Stimulated activated CD4-positive, alpha-beta T cell treated with anti-CD3 and anti-CD28 coated beads, Interleukin-4, amount 100 ng/mL, for 1 hour (primary cell): Measurements from ENCODE around the gene JPT2.

Experiments
- DNase-seq: peaks from one replicate; pipeline ENCODE4 v3.0.0-alpha.2; 2020

The JPT2 gene

DNA sequence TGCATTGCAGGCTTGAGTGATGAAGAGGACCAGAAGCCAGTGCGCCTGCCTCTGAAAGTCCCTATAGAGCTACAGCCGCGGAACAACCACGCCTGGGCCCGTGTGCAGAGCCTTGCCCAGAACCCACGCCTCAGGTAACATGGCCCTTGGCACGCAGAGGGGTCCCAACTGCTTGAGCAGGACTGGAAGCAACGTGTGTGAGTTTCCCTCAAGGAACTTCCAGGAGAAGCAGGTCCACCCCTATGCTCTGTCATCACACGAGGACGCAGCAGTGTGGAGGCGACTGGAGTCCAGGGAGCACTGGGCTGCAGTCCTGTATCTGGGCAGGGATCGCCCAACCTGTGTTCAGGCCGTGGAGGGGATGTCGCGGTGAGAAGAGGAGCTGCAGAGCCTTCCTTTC lies 25.1 kb upstream of the JPT2 start:
- DNase-seq = no peak

DNA sequence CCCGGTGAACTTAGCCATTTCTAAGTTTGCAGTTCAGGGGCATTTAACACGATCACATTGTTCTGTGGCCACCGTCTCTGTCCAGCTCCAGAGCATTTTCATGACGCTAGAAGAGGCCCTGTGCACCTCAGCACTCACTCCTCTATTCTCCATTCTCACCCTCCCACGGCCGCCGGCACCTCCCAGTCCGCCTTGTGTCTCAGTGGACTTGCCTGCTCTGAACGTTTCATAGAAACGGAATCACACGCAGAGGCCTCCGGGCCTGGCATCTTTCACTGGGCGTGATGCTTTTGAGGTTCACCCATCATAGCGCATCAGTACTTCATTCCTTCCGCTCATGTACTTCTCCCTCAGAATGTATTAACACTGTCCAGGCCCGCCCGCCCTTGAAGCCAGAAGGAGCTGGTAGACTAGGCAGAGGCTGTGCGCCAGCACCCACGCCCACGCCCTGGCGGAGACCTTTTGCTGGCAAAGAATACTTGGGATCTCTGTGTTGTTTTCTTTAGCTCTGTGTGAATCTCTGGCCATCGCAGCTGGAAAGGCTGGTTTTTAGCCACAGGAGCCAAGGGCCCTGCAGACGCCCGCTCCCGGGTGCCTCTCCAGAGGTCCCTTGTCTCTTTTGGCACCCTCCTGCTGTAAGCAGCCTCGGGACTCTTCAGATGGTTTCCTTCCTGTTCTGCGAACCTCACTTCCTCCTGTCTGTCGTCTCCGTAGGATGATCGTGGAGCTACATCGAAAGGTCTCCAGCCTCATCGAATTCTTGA lies 23.4 kb upstream of the JPT2 start:
- DNase-seq = no peak

DNA sequence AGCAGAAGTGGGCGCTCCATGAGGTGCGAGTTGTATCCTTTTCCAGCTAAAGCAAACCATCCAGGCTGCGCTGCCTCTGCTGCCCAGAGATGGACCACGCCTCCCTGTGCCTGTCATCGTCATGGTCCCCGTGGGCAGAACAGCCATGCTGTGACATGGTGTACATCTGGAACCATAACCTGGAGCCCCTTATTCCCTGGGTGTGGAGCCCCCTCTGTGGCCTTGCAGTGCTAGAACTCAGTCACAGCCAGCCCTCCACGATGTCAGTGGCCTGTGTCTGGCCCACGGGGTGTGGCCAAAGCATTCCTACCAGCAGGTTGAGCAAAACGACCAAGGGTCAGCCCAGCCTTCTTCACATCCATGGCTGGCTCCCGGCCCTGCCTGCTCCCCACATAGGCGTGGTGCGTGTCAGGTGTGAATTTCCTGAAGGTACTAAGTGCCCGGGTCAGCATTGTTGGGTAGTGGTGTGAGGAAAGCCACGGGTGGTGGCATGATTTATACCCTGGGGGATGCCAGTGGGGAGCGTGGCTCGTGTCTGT lies 22.7 kb upstream of the JPT2 start:
- no peak for DNase-seq

DNA sequence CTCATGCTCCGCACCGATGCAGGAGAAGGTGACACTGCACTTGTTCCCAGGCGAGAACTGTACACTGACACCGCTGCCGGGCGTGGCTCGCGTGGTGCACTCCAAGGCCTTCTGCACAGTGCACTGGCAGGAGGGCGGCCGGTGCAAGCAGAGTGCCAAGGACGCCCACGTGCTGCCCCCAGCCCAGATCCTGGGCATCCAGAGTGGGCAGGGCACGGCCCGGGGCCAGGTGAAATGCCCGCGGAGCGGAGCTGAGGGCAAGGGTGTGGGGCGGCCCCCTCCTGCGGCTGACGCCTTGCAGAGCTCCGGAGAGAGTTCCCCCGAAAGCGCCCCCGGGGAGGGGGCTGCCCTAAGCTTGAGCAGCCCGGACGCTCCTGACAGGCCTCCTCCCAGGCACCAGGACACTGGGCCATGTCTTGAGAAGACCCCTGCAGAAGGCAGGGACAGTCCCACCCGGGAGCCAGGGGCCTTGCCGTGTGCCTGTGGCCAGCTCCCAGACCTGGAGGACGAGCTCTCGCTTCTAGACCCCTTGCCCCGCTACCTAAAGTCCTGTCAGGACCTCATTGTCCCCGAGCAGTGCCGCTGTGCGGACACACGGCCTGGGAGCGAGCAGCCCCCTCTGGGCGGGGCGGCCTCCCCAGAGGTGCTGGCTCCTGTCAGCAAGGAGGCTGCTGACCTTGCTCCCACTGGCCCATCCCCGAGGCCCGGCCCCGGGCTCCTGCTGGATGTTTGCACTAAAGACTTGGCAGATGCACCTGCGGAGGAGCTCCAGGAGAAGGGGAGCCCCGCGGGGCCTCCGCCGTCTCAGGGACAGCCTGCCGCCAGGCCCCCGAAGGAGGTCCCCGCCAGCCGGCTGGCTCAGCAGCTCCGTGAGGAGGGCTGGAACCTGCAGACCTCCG lies 21.9 kb upstream of the JPT2 start:
- DNase-seq = no peak

DNA sequence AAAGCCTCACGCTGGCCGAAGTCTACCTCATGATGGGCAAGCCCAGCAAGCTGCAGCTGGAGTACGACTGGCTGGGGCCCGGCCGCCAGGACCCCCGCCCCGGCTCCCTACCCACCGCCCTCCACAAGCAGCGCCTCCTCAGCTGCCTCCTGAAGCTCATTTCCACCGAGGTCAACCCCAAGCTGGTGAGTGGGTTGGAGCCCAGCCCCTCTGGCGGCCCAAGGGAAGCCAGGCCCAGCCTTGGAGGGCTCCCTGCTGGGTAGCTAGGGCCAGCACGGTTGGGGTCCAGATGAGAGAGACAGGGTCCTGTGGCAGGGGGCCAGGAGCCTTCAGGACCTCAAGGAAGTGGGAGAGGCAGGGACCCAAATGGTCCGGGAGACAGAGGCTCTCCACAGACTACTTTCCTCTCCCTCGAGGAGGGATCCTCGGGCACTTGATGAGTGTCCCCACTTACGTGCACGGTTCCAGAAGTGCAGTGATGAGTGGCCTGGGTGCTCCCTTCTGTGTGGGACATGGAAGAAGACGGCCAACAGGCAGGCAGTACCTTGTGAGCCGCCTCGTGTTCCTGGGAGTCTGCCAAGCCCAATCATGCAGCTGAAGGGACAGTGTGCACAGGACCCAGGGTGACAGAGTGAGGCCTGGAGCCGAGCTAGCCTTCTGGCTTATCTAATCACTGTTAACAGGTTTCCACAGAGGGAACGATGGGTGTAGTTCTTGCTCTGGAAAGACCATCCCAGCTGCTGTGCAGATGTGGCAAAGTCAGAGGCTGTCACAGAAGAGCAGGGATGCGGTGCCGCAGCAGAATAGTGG lies 21.1 kb upstream of the JPT2 start:
- DNase-seq = no peak

DNA sequence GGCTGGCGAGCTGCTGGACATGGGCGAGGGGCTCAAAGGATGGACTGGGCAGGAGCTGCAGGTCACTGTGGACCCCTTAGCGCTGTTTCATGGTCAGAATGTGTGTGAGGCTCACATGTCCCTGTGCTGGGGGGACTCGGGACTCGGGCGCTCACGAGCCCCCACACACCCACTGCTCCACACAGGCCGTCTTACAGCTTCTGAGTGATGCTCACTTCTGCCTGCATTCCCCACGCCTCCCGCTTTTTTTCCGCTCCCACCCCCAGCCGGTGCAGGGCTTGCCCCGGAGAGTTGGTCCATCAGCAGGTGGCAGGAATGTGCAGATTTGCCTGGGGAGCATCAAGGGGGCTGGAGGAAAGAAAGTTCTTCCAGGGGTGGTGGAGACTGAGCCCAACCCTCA lies 20.2 kb upstream of the JPT2 start:
- DNase-seq = no peak

DNA sequence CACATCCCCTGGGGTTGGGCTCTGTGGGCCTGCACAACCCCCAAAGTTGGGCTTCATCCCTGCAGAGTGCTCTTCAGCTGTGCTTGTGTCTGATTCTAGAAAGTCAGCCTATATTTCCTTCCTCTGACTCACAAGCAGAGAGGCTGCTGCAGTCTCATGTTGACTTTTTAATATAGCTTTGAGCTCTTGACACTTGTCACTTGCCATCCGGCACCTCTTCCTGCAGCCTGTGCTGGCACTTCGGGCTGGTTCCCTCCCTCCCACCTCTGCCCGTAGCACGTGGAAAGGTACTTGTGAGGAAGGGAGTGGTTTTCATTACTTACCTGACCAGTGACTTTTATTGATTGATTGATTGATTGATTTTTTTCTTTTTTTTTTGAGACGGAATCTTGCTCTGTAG lies 19.0 kb upstream of the JPT2 start:
- DNase-seq = no peak

DNA sequence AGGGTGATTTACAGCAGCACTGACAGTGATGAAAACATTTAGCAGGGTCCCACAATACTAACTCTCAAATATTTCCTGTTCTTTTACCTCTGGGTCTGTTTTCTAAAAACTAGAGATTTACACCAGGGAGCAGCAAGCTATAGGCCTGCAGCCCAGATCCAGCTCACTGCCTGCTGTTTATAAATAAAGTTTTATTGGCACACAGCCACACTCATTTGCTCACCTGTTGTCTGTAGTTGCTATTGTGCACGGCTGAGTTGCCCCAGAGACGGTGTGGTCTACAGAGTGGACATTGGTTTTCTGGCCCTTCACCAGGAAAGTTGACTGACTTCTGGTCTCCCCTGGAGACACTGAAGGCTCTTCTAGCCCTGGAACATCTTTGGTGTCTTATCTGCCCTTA lies 16.3 kb upstream of the JPT2 start:
- no peak for DNase-seq

DNA sequence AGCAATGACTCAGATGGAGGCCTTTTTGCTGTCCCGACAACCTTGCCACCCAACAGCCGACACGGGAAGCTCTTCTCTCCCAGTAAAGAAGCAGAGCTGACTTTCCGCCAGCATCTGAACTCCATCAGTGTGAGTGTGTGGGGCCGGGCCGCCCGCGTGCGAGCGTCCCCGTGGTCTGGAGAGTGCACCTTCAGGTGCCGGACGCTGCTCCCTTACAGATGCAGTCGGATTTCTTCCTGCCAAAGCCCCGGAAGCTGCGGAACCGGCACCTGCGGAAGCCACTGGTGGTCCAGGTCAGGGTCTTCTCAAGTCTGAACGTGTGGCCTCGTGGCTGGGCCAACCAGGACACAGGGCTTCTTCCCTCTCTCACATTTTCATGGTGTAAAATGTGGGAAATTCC lies 15.5 kb upstream of the JPT2 start:
- no peak for DNase-seq

DNA sequence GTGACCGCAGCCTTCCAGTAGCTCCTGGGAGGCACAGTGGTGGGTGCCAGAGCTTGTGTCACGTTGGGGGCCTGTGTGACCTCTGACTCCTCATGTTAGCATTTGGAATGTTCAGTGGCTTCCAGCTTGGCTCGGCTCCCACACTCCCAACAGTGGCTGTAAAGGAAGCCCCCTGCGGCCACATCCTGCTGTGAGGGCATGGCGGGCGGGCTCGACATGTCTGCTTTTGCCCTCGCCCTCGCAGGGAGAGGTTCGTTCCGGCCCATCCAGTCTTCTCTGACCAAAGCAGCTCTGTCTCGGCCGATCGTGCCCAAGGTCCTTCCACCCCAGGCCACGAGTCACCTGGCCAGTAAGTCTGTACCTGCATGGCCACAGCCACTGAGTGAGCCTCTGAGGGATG lies 12.2 kb upstream of the JPT2 start:
- no peak for DNase-seq

DNA sequence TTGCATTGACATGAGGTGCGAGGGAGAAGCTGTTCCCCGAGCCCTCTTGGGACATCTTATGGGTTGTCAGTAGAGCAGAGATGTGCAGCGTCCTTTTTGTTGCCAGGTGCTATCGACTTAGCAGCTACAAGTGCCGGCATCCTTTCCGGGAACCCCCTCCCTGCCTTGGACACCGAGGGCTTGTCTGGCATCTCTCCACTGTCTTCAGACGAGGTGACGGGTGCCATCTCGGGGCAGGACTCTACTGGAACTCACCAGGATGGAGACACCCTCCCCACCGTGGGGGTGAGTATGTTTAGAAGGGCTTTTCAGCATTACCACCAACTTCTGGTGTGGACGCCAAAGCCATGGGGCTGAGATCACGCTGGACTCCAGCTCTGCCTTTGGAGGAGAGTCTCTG lies 11.8 kb upstream of the JPT2 start:
- DNase-seq = no peak

DNA sequence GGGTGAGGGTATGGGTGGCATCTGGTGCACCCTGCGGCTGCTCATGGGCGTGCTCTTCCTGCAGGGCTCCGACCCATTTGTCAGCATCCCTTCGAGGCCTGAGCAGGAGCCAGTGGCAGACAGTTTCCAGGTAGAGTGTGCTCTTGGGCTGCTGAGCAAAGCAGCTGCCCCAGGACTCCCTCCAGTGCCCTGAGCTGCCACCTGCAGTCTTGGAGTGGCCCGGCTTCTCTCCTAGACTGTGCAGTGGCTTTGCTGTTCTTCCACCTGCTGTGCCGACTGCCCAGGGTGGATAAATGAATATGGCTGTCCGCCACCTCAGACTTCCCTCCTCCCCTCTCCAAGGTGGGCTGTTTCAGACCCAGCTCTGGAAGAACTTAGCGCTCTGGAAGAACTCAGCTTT lies 10.8 kb upstream of the JPT2 start:
- no peak for DNase-seq

DNA sequence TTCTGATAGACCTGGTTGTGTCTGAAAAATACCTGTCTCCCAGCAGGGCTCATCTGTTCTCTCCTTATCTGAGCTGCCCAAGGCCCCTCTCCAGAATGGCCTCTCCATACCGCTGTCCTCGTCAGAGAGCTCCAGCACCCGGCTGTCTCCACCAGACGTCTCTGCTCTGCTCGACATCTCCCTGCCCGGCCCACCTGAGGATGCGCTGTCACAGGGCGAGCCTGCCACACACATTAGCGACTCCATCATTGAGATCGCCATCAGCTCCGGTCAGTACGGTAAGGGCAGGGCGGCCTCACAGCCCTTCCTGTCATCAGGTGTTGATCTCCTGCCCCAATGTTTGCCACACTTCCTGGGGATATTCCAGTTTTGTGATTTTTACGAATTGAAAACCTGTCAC lies 10.2 kb upstream of the JPT2 start:
- no peak for DNase-seq

DNA sequence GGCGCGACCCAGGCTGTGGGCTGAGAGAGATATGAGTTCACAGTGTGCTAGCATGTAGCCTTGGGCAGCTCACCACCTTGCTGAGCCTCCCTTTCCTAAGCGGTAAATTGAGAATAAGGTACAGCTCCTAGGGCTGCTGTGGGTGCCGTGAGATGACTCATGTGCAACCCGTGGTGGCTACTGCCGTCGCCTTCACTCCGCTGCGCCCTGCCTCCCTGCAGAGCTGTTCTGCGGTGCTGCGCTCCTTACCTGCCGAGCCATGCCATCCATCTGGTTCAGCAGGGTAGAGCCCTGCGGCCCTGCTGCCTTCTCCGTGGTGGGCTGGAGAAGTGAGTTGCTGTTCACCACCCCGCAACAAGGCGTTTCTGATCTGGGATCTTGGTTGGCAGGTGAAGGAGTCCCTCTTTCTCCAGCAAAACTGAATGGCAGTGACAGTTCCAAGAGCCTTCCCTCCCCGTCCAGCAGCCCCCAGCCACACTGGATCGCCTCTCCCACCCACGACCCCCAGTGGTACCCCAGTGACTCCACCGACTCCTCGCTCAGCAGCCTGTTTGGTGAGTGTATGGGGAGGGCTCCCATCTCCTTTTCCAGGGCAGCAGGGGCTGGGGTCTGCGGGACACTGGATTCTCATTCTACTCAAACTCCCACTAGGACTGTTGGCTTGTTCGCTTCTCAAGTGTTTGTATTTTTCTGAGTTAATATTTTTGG lies 9.3 kb upstream of the JPT2 start:
- no peak for DNase-seq

DNA sequence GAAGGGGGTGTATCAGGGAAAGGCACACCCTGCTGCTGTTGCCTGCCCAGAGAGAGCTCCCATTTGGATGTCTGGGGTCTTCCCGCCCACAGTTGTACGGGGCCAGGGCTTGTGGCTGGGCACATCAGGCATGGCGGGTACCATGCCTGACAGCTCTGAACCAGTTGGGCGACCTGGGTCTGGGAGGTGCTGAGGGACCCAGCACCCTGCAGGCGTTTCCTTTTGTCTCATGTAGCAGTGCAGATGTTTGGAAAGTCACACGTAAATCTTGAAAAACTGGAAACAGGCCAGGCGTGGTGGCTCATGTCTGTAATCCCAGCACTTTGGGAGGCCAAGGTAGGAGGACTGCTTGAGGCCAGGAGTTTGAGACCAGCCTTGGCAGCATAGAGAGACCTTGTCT lies 8.4 kb upstream of the JPT2 start:
- DNase-seq = no peak

DNA sequence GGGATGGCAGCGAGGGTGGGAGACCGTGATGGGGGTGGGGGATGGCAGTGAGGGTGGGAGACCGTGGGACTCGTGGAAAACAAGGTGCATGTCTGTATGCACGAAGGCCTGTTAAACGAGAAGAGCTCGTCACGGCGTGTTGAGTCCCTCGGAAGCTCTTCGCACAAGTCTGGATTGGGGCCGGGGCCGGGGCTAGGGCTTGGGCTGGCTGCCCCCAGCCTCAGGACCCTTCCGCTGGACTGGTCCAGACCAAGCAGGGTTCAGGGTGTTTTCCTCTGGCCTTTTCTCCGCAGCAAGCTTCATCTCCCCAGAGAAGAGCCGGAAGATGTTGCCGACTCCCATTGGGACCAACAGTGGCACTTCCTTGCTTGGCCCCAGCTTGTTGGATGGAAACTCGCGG lies 7.7 kb upstream of the JPT2 start:
- no peak for DNase-seq

DNA sequence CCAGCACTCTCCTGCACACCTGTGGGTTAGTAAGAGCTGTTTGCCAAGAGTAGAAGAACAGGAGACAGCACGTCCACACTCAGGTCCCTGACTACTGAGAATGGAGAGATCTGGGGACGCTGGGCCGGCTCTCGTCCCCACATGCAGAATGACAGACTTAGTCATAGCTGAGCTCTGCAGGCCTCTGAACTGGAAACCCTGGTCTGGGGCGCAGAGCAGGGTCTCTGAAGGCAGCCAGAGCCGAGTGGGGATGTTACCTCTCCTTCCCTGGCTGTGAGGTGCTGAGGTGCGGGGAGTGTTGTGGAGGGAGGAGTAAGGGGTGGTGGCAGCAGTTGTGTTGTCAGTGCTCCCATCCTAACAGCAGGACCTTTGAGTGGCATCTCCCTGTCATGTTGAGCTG lies 7.2 kb upstream of the JPT2 start:
- no peak for DNase-seq

DNA sequence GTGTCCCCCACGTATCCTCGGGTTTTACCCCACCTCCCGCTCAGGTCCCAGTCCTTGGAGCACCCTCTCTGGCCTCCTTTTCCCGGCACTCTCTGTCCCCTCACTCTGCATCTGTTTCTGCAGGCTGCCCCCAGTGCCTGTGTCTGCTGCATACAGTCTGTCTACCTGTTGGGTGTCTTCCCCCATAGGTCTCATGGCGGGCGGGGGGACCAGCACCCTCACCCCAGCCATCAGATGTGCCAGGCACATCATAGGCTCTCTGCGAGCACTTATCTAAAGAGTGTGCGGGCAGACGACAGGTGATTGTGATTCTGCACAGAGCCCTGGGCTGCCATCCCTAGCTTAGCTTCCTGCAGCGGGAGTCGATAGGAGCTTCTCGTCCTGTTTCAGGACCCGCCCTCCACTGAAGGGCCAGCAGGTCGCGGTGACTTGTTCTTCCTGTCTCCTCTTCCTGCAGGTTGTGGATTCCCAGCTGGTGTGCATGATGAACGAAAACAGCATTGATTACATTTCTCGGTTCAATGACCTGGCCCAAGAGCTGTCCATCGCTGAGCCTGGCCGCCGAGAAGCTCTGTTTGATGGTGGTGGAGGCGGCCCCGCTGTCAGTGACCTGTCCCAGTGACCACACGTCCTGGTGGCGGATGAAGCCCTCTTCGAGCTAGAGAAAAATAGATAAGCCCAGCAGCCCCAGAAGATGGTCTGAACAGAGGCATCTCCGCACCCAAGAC lies 4.5 kb upstream of the JPT2 start:
- no peak for DNase-seq

DNA sequence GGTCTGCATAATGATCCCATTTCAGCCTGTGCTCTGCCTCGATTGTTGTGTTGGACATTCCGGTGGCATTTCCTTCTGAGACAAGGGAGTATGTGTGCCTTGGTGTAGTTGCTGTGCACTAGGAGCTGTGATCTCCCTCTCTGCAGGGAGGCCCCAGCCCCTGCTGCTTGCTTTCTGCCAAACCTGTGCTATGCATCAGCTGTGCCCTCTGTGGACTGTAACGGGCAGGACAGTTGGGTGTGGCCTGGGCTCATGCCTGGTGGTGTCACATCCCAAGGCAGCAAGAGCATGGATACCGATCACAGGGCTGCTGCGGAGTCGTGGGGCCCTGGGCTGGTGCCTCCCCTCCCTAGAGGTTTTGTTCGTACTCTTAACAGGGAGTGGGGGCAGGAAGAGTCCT lies 3.8 kb upstream of the JPT2 start:
- DNase-seq = no peak

DNA sequence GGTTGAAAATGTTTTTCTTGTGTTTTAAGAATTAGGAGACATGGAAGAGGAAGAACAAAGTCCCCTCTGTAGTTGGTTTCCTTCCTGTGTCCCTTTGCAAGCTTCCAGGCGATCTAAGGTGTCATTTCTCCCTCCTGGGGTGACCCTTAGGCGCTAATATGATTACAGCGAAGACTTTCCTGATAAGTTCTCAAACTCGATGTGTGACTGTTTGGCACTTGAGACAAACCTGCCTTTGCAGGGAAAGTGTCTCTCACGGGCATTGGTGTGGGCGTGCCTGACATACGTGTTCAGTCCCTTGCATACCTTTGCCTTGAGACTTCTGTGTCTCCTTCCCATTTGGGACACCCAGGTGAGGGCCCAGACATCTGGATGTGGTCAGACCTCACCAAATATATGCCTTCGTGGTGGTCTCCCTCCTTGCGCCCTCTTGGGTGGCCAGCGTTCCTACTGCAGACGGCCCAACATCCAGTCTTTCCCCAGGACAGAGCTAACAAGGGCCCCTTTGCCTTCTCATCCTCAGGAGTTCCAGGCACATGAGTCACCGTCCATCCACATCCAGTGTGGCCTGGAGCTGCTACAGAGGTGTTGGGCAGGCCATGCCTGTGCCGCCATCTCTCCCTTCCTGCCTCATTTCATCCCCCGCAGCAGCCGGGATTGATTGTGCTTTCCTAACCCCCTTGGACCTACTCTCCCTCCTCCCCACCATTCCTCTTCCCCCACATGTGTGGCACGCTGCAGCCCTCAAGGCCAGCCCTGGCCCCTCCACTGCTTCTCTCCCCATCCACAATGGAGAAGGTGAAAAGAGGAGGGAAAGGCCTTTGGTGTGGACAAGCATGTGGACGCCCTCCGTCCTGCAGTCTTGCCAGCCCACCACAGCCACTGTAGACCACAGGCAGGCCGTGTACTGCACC lies 3.1 kb upstream of the JPT2 start:
- no peak for DNase-seq

DNA sequence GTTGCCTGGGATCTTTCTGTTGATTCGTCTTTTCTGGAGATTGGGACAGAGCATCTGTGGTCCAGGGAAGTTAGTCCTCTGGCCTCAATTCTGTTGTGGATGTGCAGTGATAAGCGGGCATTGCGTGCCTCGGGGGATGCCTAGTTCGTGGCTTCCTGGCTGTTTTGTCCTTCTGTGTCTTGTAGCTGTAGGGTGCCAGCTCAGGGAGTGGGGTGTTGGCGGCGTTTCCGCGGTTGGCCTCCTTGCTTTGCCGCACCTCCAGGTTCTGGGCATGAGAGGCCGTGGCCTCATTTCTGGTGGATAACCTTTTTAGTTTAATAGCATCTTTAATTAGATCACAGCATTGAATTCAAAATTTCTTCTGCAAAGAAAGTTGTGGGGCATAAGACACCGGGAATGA lies 1.4 kb upstream of the JPT2 start:
- no peak for DNase-seq
